HG02981 (cell line): ENCODE data around the gene LRRC70.
A peak's percentile ranks its signal among the peaks of the same experiment; 100 is the strongest.
"Not testable (repeated sequence)": the region's sequence is repeated elsewhere in the genome, so short reads cannot be mapped to it uniquely, and the experiment has no call there.

Source experiments
- ATAC-seq: cut with Tn5 transposase; IDR thresholded peaks from one replicate; pipeline ENCODE4 v1.9.1; 2021; ENCODE audit warnings: mild to moderate bottlenecking, moderate library complexity; ENCODE audit not compliant: unreplicated experiment

Gene LRRC70, protein sequence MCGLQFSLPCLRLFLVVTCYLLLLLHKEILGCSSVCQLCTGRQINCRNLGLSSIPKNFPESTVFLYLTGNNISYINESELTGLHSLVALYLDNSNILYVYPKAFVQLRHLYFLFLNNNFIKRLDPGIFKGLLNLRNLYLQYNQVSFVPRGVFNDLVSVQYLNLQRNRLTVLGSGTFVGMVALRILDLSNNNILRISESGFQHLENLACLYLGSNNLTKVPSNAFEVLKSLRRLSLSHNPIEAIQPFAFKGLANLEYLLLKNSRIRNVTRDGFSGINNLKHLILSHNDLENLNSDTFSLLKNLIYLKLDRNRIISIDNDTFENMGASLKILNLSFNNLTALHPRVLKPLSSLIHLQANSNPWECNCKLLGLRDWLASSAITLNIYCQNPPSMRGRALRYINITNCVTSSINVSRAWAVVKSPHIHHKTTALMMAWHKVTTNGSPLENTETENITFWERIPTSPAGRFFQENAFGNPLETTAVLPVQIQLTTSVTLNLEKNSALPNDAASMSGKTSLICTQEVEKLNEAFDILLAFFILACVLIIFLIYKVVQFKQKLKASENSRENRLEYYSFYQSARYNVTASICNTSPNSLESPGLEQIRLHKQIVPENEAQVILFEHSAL

DNA sequence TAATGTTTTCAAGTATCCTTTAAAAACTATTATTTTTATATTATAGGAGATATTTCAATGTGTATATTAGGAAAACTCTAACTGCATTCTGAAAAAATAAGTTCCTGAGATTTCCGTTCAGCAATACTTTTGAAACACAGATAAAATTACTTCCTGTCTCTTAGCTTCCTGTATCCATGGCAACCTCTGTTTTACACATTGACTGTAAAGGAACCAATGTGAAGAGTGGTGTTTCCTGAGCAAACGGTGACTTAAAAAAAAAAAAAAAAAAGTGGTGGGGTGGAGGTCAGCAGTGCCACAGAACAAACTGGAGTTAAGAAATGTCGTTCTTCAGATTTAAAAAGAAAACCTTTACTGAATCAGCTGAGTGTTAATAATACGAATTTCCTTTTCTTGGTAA, at the start of gene LRRC70:
TSS of gene LRRC70 (plus strand) at position 280 of the 400 bp plus-strand sequence. CDS start 620 bp downstream, outside the sequence.
- ATAC-seq, result peak; percentile 93

DNA sequence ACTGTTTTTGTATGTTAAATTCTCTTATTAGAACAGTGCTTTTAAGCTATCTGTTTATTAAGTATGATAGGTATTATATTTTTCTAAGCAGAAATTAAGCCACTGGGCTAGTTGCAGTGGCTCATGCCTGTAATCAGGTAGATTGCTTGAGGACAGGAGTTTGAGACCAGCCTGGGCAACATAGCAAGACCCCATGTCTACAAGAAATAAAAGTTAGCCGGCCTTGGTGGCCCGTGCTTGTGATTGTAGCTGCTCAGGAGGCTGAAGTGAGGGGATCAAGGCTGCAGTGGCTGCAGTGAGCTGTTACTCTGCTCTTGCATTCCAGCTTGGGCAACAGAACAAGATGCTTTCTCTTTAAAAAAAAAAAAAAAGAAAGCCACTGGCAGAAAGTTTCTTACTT, 45.0 kb upstream of the LRRC70 start:
- ATAC-seq, result no peak

DNA sequence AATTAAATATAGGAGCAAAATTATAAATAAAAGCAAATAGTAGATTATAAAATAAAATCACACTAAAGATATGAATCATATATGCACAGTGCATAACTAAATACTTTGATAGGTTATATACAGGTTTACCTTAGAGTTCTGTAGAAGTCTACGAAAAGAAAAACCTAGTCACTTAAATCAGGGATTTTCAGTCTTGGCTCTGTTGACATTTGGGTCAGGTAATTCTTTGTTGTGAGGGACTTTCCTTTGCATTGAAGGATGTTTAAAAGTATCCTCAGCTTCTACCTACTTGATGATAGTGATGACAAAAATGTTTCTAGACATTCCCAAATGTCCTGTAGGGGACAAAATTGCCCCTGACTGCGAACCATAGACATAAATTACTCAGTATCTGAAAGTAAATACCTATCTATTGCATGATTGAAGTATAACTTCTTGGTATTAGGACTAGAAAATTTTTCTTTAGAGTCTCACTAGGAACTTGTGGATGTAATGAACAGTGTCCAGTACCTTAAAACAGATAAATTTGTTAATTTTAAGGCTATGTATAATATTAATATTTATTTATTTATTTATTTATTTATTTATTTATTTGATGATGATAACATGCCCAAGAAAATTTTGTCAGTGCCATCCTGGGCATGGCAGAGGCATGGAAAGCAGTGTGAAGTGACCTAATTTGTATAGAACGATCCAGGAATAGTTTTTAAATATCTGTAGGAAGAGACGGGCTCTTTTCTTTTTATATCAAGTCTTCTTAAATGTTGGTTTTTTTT, 44.0 kb upstream of the LRRC70 start:
- ATAC-seq, result no peak

DNA sequence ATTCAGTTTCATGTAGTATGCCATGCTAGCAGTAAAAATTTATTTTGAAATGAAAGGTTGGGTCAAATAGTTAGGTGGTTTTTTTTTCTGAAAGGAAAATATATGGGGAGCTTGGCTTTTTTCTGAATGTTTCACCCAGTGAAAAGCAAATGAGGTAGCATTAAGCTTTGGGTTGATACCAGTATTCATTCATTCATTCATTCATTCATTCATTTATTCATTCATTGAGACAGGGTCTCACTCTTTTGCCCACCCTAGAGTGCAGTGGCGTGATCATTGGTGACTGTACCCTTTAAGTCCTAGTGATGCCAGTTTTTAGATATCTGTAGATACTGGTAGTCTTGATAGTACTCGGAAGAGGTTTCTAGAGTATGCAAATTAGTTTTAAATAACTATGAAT, 42.4 kb upstream of the LRRC70 start:
- no peak for ATAC-seq

DNA sequence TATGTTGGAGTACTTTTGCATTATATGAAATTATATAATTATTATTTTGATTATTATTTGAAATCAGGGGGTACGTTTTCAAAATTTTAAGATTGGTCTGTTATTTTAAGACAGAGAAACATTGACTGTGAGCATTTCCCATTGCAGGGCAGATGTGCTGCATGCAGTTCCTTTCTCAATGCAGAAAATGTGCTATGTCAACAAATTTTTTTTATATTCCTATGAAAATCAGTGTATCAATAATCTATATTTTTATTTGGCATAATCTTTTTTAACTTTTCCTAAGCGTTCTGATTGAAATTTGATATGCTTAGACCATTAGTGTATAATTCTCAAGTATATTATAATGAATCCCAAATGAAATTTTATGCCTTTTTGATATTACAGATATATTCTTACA, 41.8 kb upstream of the LRRC70 start:
- no peak for ATAC-seq

DNA sequence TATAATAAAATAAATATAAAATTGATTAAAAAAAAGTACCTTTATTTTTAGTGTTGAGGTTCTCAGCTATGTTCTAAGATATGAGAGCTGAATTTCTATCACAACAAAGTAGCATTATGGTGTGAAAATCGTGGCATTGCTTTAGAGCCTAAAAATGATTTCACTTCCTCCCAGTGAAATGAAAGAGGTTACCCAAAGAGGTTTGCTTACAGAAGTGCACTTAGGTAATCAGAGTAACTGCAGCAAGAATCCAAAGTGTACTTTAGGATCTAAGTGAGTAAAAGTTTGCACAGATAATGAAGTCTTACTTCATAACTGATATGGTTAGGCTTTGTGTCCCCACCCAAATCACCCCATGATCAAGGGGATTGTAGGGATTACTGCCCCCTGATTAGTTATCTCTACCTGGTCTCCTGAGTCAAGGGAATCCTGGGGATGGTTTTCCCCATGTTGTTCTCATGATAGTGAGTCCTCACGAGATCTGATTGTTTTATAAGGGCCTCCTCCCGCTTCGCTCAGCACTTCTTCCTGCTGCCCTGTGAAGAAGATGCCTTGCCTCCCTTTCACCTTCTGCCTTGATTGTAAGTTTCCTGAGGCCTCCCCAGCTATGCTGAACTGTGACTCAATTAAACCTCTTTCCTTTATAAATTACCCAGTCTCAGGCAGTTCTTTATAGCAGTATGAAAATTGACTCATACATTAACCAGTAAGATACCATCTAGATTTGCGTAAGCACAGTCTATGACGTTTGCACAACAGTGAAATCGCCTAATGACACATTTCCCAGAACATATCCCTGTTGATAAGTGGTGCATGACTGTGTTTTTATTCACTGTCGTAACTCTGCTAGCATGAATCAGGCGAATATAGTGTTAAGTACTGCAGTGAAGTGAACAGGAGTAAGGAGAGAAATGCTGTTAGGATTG, 40.3 kb upstream of the LRRC70 start:
- ATAC-seq, result no peak

DNA sequence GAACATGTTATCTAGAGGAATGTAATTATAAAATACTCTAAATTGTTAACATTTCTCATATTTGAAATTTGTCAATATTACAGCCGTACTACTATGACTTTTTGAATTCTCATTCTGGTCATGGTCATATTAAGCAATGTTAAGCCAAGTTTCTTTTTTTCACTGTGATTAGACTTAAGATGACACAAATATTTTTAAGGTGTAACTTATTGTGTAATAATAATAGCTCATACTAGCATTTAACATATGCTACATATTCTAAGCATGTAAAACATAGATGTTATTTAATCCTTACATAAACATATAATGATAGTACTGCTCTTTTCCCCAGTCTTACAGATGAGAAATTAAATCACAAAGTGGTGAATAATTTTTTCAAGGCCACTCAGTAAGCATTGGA, 35.9 kb upstream of the LRRC70 start:
- no peak for ATAC-seq

DNA sequence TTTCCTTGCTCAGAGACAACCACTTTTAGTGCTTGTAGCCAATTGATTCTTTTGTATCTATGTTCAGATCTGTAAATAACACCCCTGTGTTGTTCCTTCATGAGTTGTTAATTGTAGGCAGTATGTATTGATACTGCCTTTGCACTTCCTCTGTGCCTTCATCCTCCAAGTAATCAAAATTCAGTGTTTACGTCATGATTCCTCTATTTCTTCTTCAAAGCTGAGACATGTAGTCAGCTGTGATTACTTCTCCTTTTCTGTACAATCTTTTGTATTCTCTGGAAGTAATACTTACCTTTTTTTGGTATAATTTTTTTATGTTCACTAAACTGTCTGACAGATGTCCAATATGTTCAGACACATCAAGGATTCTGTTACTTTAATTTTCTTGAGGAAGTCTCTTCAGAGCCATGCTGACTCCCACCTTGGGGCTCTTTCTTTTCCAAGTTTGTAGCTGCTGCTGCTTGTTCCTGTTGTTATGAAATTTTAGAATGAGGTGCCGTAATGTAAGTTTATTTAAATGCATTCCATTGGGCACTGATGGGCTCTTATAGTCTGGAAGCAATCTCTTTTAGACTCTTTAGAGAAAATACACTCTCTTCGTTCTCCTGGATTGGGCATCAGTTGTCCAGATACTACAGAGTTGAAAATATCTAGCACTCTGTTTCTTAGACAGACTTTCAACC, 30.5 kb upstream of the LRRC70 start:
- ATAC-seq, result no peak

DNA sequence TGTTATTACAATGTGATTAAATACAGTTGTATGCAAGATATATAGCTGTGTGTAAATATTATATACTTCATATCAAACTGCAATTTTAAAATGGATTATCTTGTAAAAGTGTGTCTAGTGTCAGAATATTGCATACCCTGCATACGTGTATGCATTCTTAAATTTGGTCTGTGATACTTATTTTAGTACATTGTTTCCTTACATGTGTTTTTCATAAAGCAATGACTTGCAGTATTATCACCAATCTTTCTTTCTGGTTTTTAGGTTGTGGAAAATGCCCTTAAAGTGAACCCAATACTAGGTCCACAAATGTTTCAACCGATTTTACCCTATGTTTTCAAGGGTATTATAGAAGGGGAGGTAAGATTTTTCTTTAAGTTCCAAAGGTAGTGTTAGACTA, 28.5 kb upstream of the LRRC70 start:
- ATAC-seq, result no peak

DNA sequence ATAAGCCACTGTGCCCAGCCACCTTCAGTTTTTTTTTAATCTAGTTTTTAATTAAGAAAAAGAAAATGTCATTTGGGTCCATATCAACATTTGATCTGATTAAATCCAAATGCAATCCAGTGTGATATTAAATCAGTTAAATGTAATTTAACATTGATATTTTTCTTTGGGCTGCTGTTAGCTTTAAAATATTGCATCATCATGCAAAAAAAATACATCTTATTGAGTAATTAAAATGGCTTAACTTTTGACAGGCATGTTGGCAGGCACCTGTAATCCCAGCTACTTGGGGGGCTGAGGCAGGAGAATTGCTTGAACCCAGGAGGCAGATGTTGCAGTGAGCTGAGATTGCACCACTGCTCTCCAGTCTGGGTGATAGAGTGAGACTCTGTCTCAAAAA, 22.7 kb upstream of the LRRC70 start:
- no peak for ATAC-seq

DNA sequence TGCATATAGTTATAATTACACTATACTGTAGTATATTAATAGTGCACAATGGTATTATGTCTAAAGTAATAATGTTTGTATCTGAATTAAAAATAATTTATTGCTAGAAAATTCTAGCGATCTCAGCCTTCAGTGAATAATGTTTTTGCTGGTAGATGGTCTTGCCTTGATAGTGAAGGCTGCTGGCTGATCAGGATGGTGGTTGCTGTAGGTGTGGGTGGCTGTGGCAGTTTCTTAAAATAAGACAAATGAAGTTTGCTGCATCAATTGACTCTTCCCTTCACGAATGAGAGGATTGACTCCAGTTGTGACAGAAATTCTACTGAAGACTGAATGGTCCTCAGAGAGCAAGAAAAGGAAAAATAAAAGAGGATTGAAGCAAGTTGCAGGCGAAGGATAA, 19.7 kb upstream of the LRRC70 start:
- ATAC-seq, result no peak

DNA sequence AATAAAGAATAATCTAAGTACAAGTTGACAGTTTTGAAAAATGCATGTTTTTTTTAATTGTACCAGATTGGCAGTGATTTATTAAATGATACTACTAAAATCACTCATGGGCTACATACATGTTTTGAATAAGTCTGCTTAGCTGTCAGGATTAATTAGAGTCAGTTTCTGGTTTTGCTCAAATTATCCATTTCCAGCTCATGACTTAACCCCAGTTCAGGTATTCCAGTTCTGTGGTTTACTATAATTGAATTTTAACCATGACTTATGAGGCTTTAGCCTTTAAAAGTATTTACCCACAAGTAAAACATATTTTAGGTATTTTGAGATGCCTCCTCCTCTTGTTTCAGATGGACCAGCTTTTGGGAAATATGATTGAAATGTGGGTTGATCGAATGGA, 17.8 kb upstream of the LRRC70 start:
- ATAC-seq, result no peak

DNA sequence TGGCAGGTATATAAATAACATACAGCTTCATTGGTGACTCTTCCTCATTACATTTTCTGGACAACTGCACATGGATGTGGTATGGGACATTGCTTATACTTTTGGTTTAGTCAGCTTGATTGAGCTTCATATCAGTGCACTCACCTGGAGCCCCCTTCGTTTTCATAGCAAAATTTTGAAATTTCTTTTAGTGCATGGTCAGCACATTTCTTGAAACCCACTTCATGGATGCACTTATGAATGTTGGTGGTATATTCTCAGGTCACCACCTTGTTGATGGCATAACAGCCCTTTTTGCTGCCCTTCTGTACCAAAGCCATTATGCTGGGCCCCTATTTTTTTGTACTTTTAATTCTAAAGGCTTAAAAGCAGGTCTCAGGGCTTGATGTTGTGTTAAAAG, 16.7 kb upstream of the LRRC70 start:
- no peak for ATAC-seq

DNA sequence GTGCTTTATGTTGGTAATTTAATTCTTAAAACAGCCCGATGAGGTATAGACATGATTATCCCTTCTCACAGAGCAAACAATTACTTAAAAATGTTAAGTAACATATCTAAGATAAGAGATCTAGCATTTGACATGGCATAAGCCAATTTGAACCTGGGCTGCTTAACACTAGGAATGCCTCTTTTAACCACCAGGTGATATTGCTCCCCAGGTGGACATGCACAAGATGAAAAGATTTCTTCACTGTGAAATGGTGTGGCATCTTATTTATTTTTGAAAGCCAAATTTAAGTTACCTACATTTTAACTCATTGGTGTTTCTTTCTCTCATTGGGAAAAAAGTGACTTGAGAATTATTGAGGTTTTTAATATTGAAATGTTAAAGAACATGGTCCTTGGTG, 15.8 kb upstream of the LRRC70 start:
- no peak for ATAC-seq

DNA sequence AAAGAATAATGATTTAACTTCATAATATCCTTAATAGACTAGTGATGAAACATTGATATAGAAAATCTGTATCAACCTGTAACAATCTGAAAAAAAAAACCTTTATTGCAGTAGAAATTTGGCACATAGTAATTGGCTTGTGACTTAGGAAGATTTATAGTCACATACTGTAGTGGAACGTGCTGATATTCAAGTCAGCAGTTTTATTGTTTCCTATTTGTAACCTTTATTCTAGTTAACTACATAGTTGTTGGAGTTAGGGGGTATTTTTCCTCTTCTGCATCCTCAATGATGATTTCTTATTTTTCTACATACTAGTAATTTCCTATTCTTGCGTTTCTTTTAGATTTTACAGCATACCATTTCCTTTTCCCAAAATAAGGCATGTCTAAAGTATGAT, 14.5 kb upstream of the LRRC70 start:
- no peak for ATAC-seq

DNA sequence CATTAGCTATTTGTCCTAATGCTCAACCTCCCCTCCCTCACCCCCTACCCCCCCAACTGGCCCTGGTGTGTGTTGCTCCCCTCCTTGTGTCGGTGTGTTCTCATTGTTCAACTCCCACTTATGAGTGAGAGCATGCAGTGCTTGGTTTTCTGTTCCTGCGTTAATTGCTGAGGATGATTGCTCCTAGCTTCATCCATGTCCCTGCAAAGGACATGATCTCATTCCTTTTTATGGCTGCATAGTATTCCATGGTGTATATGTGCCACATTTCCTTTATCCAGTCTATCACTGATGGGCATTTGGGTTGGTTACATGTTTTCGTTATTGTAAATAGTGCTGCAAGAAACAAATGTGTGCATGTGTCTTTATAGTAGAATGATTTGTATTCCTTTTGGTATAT, 12.9 kb upstream of the LRRC70 start:
- not testable (repeated sequence) for ATAC-seq

DNA sequence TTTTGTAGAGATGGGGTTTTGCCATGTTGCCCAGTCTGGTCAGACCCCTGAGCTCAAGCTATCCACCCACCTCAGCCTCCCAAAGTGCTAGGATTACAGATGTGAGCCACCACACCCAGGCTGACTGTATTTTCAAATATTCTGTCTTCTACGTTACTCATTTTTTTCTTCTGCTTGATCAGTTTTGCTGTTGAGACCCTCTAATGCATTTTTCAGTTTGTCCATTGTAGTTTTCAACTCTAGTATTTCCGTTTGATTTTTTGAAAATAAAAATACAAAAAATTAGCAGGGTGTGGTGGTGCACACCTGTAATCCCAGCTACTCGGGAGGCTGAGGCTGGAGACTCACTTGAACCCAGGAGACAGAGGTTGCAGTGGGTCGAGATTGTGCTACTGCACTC, 10.5 kb upstream of the LRRC70 start:
- ATAC-seq, result no peak

DNA sequence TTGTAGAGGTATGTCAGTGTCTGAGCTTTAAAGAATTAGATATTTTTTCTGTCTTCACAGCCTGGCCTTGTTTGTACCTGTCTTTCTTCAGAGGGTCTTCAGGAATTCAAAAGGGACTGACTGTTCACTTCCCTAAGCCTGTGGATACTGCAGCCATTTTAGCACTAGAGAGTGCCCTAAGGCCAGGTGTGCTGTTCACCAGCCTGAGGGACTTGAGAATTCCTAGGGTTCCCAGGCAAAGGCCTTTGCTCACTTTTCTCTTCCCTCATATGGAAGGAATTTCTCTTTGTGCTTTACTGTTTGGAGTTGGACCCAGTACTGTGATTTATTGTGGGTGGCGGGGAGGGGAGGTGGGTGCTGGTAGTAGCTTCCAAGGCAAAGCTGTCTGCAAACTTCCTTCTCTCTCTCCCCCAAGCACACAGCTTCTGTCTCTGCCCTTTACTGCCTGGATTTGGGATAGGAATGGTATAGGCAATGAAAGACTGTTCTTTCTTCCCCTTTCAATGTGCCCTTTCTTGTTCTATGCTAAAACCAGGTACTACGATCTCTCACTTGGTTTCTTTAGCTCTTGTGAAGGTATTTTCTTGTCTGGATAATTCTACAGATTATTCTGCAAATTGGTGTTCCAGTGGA, 9.7 kb upstream of the LRRC70 start:
- no peak for ATAC-seq

DNA sequence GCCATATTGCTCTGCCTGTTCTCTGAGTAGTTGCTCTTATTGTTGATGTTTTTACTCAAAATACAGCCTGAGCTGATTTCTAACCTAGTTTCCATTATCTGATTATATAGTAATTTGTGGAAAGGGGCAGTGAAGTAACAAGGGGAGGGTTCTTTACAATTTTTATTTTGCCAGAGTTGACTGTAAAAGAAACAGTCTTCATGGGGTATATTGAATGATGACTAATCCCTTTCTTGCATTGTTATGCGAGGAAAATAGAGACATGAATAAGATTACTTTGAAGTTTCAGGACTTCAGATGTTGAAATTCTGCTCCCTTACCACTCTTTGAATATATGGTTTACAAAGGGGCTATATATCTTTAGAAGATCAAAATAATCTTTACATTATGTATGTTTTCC, 9.1 kb upstream of the LRRC70 start:
- no peak for ATAC-seq
